H1 (cell line): ENCODE measurements around the gene SMAP1. TPM values are rescaled to one million over a fixed set of nuclear protein-coding genes. Genes with fewer than 3 reads are reported as not detected.

Experiments
- CBX8 ChIP-seq: fragments of 300-800, 300-1000 bp; sonication (generic); IDR thresholded peaks from 2 replicates; pipeline ENCODE4 v1.7.1; 2016; ENCODE audit warnings: low read depth, low read length, borderline replicate concordance
- CHD2 ChIP-seq: IDR thresholded peaks from 2 replicates; pipeline ENCODE4 v1.6.1; 2012; ENCODE audit warnings: low read length, improper control_type of control experiment
- CREB1 ChIP-seq: IDR thresholded peaks from 2 replicates; pipeline ENCODE4 v1.6.1; 2012; ENCODE audit warnings: inconsistent platforms
- KDM5A ChIP-seq: fragments of 200-600 bp; IDR thresholded peaks from 2 replicates; pipeline ENCODE4 v1.7.1; 2012; ENCODE audit warnings: mild to moderate bottlenecking, low read length, inconsistent platforms, mixed read lengths
- SP4 ChIP-seq: IDR thresholded peaks from 2 replicates; pipeline ENCODE4 v1.6.1; 2012; ENCODE audit warnings: low read length, inconsistent platforms
- SRF ChIP-seq: IDR thresholded peaks from 2 replicates; pipeline ENCODE4 v1.6.1; 2011; ENCODE audit warnings: mild to moderate bottlenecking, low read depth, low read length, moderate library complexity
- ZNF274 ChIP-seq: IDR thresholded peaks from 2 replicates; pipeline ENCODE4 v1.7.0; 2012; ENCODE audit warnings: low read length, borderline replicate concordance; ENCODE audit errors: extremely low read depth
- polyA plus RNA-seq, 7 experiments: library from polyadenylated mRNA; depleted of rRNA in 3 of 7; stranded (reverse) in 5 of 7; unstranded in 2 of 7; fragments of >200 nt in 5 of 7; fragments of 200-250 nt in 2 of 7; gene quantifications; 1 replicate in 5 of 7; 2 replicates in 1 of 7; 4 replicates in 1 of 7; pipeline versions ENCODE4 v1.2.1 to v1.2.3, GENCODE V29; 2011 to 2013; ENCODE audit warnings: missing spikeins in 2 of 7, mixed read lengths in 2 of 7
- total RNA-seq: library from RNA; stranded (reverse); fragmentation: NEBNext Ultra II Directional; extraction: Animal tissue kit (Norgen Biotek cat#: 25700); gene quantifications from 2 replicates; pipeline ENCODE4 v1.2.1, GENCODE V29; 2021

SMAP1 gene
- total and polyA plus RNA-seq, 2 of the 8 experiments (the other 6 are each of a cell fraction or from before 2014, with no cell fraction given): 18.8 to 32.4 TPM

DNA sequence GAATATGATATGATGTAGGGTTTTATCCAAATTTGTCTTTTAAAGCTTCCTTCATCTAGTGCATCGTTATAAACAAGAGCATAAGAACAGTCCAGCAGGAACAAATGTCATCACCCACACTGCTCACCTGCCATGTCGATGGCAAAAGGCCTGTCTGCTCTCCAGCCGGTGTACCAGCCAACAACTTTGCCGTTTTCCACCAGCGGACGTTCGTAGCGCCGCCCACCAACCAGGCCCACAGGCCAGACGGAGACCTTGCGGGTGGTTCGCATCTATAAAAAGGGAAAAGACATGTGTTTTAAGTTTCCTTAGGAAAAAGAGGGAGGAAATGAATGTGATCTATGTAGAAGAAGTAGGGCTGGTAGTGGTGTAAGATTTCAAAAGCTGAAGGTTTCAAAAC, 226.3 kb downstream of the SMAP1 start (continued):
- no peak for TF ChIP-seq ZNF274
- TF ChIP-seq CREB1: no peak
- no peak for TF ChIP-seq SRF
- TF ChIP-seq SP4: no peak
- TF ChIP-seq KDM5A: no peak
- no peak for TF ChIP-seq CBX8
- TF ChIP-seq CHD2: no peak
